Measurements from ENCODE around the gene PSEN2.

GRCh38 chr1:226916497-226916896 lies 46.1 kb downstream of the PSEN2 start:
- TF ChIP-seq CTCF (IDR thresholded peaks at IDR 0.05) (no peak), POLR2A (IDR thresholded peaks at IDR 0.05) (no peak), POLR2AphosphoS5 (IDR thresholded peaks at IDR 0.05) (no peak)

Measured in prostate gland (tissue), 2 donors.